SK-N-MC (cell line): ENCODE data around the gene EIF4B.

Experiments
- EZH2 ChIP-seq: fragments of 200-600 bp; sonication (generic); IDR thresholded peaks from one replicate; pipeline ENCODE4 v1.6.1; 2017; ENCODE audit warnings: antibody characterized with exemption
- FOXP2 ChIP-seq: optimal IDR thresholded peaks from 2 replicates; pipeline ENCODE3; 2011; ENCODE audit warnings: mild to moderate bottlenecking, moderate library complexity; ENCODE audit not compliant: insufficient read depth; ENCODE audit errors: extremely low read length, control extremely low read depth
- POLR2AphosphoS5 ChIP-seq: IDR thresholded peaks from 2 replicates; pipeline ENCODE4 v1.6.1; 2012; ENCODE audit warnings: mild to moderate bottlenecking, low read depth, low read length, borderline replicate concordance

GRCh38 chr12:53011889-53012288, 5.6 kb downstream of the EIF4B start:
- TF ChIP-seq POLR2AphosphoS5 (no peak), EZH2 (no peak), FOXP2 (no peak)
